Measurements from ENCODE around the gene PODNL1. TPM values are rescaled to one million over a fixed set of nuclear protein-coding genes. Genes with fewer than 3 reads are reported as not detected.

PODNL1 gene
- total and polyA plus RNA-seq, 2 of the 13 experiments (the other 11 are each of a cell fraction or from before 2014, with no cell fraction given), result 0.18 TPM; not detected in 1

GRCh38 chr19:13905634-13906520 lies 32.3 kb downstream of the PODNL1 start, which contains the start of the genes BRME1 and CC2D1A (continued):
- TF ChIP-seq LCORL (IDR thresholded peaks at IDR 0.05) (no peak), LCORL (CRISPR knock-in tag; IDR thresholded peaks at IDR 0.05) (no peak), PBX2 (CRISPR knock-in tag; IDR thresholded peaks at IDR 0.05) (no peak), TMF1 (CRISPR knock-in tag; IDR thresholded peaks at IDR 0.05; ENCODE audit: low read depth) (no peak; the same call in 1 of the 2 replicates), ZNF30 (CRISPR knock-in tag; IDR thresholded peaks at IDR 0.05) (0 out of 2 replicates have a peak, but pooled peaks have one; percentile 23), SETDB1 (CRISPR knock-in tag; IDR thresholded peaks at IDR 0.05; ENCODE audit: borderline replicate concordance) (no peak), PBX3 (CRISPR knock-in tag; IDR thresholded peaks at IDR 0.05; ENCODE audit: borderline replicate concordance) (no peak), POLR2AphosphoS5 (IDR thresholded peaks at IDR 0.05; ENCODE audit: low read depth, low read length) (peak; percentile 51; the same call in 1 of the 2 replicates), GFI1 (CRISPR knock-in tag; IDR thresholded peaks at IDR 0.05; ENCODE audit: borderline replicate concordance) (no peak), ZIK1 (CRISPR knock-in tag; IDR thresholded peaks at IDR 0.05; ENCODE audit: borderline replicate concordance, low read depth) (peak; percentile 93), GLI4 (CRISPR knock-in tag; IDR thresholded peaks at IDR 0.05; ENCODE audit: borderline replicate concordance) (0 out of 2 replicates have a peak, but pooled peaks have one; percentile 50), AKAP8 (CRISPR knock-in tag; IDR thresholded peaks at IDR 0.05) (peak; percentile 35; the same call in 1 of the 2 replicates), ERF (CRISPR knock-in tag; IDR thresholded peaks at IDR 0.05) (peak; percentile 88), CBX5 (CRISPR knock-in tag; IDR thresholded peaks at IDR 0.05; ENCODE audit: borderline replicate concordance) (peak; percentile 48; the same call in 1 of the 2 replicates), ZNF556 (CRISPR knock-in tag; IDR thresholded peaks at IDR 0.05; ENCODE audit: borderline replicate concordance) (no peak), MED1 (CRISPR knock-in tag; IDR thresholded peaks at IDR 0.05) (peak; percentile 21), DBP (CRISPR knock-in tag; IDR thresholded peaks at IDR 0.05; ENCODE audit: not compliant biosample characterization) (peak; percentile 85), PPARG (CRISPR knock-in tag; conservative IDR thresholded peaks at IDR 0.05) (0 out of 2 replicates have a peak, but pooled peaks have one; percentile 22), GPN1 (CRISPR knock-in tag; IDR thresholded peaks at IDR 0.05; ENCODE audit: borderline replicate concordance) (no peak; the same call in 1 of the 2 replicates), RAD51 (IDR thresholded peaks at IDR 0.05; ENCODE audit: borderline replicate concordance) (no peak)
- TF ChIP-seq, protein P1, sequence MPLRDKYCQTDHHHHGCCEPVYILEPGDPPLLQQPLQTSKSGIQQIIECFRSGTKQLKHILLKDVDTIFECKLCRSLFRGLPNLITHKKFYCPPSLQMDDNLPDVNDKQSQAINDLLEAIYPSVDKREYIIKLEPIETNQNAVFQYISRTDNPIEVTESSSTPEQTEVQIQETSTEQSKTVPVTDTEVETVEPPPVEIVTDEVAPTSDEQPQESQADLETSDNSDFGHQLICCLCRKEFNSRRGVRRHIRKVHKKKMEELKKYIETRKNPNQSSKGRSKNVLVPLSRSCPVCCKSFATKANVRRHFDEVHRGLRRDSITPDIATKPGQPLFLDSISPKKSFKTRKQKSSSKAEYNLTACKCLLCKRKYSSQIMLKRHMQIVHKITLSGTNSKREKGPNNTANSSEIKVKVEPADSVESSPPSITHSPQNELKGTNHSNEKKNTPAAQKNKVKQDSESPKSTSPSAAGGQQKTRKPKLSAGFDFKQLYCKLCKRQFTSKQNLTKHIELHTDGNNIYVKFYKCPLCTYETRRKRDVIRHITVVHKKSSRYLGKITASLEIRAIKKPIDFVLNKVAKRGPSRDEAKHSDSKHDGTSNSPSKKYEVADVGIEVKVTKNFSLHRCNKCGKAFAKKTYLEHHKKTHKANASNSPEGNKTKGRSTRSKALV (CRISPR knock-in tag; IDR thresholded peaks at IDR 0.05), result peak; percentile 43; the same call in 1 of the 2 replicates
- TF ChIP-seq, protein P2, sequence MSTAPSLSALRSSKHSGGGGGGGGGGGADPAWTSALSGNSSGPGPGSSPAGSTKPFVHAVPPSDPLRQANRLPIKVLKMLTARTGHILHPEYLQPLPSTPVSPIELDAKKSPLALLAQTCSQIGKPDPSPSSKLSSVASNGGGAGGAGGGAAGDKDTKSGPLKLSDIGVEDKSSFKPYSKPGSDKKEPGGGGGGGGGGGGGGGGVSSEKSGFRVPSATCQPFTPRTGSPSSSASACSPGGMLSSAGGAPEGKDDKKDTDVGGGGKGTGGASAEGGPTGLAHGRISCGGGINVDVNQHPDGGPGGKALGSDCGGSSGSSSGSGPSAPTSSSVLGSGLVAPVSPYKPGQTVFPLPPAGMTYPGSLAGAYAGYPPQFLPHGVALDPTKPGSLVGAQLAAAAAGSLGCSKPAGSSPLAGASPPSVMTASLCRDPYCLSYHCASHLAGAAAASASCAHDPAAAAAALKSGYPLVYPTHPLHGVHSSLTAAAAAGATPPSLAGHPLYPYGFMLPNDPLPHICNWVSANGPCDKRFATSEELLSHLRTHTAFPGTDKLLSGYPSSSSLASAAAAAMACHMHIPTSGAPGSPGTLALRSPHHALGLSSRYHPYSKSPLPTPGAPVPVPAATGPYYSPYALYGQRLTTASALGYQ (CRISPR knock-in tag; IDR thresholded peaks at IDR 0.05), result 0 out of 2 replicates have a peak, but pooled peaks have one; percentile 46
